ENCODE results near the gene BCAP29. TPM values are rescaled to one million over a fixed set of nuclear protein-coding genes. Genes with fewer than 3 reads are reported as not detected.

BCAP29 gene
- polyA plus RNA-seq, 1 of the 3 experiments (the other 2 are of a cell fraction): 29.2 TPM

- H3K27ac ChIP-seq (ENCODE audit: low read depth in 2 of 2, low read length in 1 of 2): peak overlapping the region in 1 of 2 experiments; percentile 97; a peak in 1 of 4 replicates
Observed at GRCh38 chr7:107596881-107597581, 17.0 kb downstream of the BCAP29 start.

More at GRCh38 chr7:107596881-107597581, 17.0 kb downstream of the BCAP29 start:
- peaks cover 56% of the 10 kb centered on the region for H3F3A ChIP-seq (replicated peaks; ENCODE audit: insufficient read depth)
- no peak overlapping the region for H3K9ac ChIP-seq
- H3K9me3 ChIP-seq: no peaks in the 10 kb centered on the region
- ChIA-PET POLR2A (no interaction called here), CTCF (interaction anchor here (1.0 kb wide), 2 partner anchors 146 to 283 kb away, joined by 3 read pairs; partner anchors contain the start of gene CBLL1)
- peaks cover 56 to 61% of the 10 kb centered on the region in 2 experiments for H3K36me3 ChIP-seq (replicated peaks in 1 of 2; ENCODE audit: control insufficient read depth in 1 of 2, insufficient read depth in 2 of 2, low read length in 1 of 2)
- no peaks in the 10 kb centered on the region for H3K9me2 ChIP-seq
- no peak overlapping the region for H3K4me2 ChIP-seq
- 96% methylated on average over 5 of the region's 5 CpGs for WGBS (ENCODE audit: low lambda C conversion rate)
- no peak for DNase-seq
- H3K79me2 ChIP-seq (ENCODE audit: insufficient read depth): peaks cover 5% of the 10 kb centered on the region; the same call in 1 of the 2 replicates
- TF ChIP-seq ZBTB33 (IDR thresholded peaks at IDR 0.05; ENCODE audit: borderline replicate concordance, low read depth) (no peak), FOSL2 (IDR thresholded peaks at IDR 0.05; ENCODE audit: borderline replicate concordance, low read depth) (no peak), IRF3 (IDR thresholded peaks at IDR 0.05; ENCODE audit: low read depth, low read length) (no peak), RCOR1 (IDR thresholded peaks at IDR 0.05; ENCODE audit: low read length) (no peak), REST (IDR thresholded peaks at IDR 0.05; ENCODE audit: low read depth, low read length) (no peak), MEF2A (IDR thresholded peaks at IDR 0.05; ENCODE audit: borderline replicate concordance, low read depth) (no peak)
- peaks cover 2 to 21% of the 10 kb centered on the region in 2 experiments; a peak in 3 of 4 replicates for H3K4me1 ChIP-seq (ENCODE audit: control insufficient read depth in 1 of 2, insufficient read depth in 2 of 2, low read depth in 1 of 2, low read length in 1 of 2)
- no peaks in the 10 kb centered on the region for H3K27me3 ChIP-seq (ENCODE audit: insufficient read depth)
- no peak overlapping the region for H2AFZ ChIP-seq (ENCODE audit: low read depth)
- no peak overlapping the region for H3K4me3 ChIP-seq (ENCODE audit: low read depth in 2 of 2, low read length in 1 of 2)
- no peaks in the 10 kb centered on the region for H4K20me1 ChIP-seq (ENCODE audit: insufficient read depth)
